ENCODE results near the gene RNF214.

The RNF214 gene

DNA sequence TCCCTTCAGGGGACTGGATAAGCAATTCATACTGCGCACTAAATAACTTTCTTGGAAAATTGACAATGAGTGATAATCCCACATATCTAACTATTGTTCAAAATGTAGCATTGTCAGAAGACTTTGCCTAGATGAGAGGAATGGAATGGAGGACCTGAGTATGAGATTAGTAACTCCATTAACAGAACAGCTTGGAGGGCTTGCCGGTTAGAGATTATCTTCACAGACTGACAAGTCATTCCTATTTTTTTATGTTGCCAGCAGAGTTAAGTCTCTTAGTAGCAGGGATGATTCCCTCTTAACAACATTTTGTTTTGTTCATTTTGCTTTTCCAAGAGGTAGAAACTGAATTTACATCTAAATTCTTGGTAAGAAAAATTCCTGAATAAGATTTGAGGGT, 51.6 kb downstream of the RNF214 start:
- H3K27ac ChIP-seq (ENCODE audit: low read length) = no peak overlapping the region
- H3K9ac ChIP-seq (ENCODE audit: low read length) = no peak overlapping the region
- no peaks in the 10 kb centered on the region for H3K4me1 ChIP-seq (ENCODE audit: low read length)
- no peak overlapping the region for H3K4me2 ChIP-seq (ENCODE audit: low read length)
- peaks cover 20% of the 10 kb centered on the region for H3K36me3 ChIP-seq (replicated peaks; ENCODE audit: low read depth, low read length)
- H4K20me1 ChIP-seq (ENCODE audit: insufficient read depth, low read length) = no peaks in the 10 kb centered on the region
- H3K79me2 ChIP-seq (ENCODE audit: low read length) = no peaks in the 10 kb centered on the region
- H2AFZ ChIP-seq (ENCODE audit: low read depth, low read length) = no peak overlapping the region
- H3K4me3 ChIP-seq (ENCODE audit: low read length) = no peak overlapping the region
- H3K27me3 ChIP-seq (ENCODE audit: low read depth, low read length) = no peaks in the 10 kb centered on the region
- no peaks in the 10 kb centered on the region for H3K9me3 ChIP-seq (ENCODE audit: insufficient read depth, low read length)
- TF ChIP-seq, protein P1, sequence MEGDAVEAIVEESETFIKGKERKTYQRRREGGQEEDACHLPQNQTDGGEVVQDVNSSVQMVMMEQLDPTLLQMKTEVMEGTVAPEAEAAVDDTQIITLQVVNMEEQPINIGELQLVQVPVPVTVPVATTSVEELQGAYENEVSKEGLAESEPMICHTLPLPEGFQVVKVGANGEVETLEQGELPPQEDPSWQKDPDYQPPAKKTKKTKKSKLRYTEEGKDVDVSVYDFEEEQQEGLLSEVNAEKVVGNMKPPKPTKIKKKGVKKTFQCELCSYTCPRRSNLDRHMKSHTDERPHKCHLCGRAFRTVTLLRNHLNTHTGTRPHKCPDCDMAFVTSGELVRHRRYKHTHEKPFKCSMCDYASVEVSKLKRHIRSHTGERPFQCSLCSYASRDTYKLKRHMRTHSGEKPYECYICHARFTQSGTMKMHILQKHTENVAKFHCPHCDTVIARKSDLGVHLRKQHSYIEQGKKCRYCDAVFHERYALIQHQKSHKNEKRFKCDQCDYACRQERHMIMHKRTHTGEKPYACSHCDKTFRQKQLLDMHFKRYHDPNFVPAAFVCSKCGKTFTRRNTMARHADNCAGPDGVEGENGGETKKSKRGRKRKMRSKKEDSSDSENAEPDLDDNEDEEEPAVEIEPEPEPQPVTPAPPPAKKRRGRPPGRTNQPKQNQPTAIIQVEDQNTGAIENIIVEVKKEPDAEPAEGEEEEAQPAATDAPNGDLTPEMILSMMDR (IDR thresholded peaks at IDR 0.05; ENCODE audit: low read depth, low read length) = no peak
- no peak for TF ChIP-seq EZH2phosphoT487 (IDR thresholded peaks at IDR 0.05; ENCODE audit: low read depth)

DNA sequence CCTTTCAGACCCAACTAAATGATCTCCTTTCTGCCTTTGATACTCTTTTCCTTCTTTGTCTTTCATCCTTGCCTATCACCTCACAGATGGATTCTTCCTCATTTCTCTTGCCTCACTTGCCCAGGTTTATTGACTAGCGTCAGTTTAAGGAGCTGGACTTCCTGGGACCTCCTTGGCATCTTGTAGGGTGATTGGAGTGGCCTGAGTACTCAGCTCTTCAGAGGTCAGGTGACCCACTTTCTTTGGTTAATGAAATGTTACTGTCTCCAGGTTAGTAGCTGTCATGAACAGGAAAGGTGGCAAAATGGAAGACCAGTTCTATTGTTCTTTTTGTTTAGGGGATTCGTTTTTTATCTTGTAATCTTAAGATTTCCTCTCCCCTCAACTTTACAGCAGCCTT, 54.1 kb downstream of the RNF214 start:
- Histone ChIP-seq H3K4me2 (ENCODE audit: low read length) (no peak overlapping the region), H3K4me1 (ENCODE audit: low read length) (no peaks in the 10 kb centered on the region), H3K36me3 (replicated peaks; ENCODE audit: low read depth, low read length) (peaks cover 12% of the 10 kb centered on the region), H3K4me3 (ENCODE audit: low read length) (no peak overlapping the region), H3K27ac (ENCODE audit: low read length) (no peak overlapping the region), H3K27me3 (ENCODE audit: low read depth, low read length) (no peaks in the 10 kb centered on the region), H3K9ac (ENCODE audit: low read length) (no peak overlapping the region), H2AFZ (ENCODE audit: low read depth, low read length) (no peak overlapping the region), H3K9me3 (ENCODE audit: insufficient read depth, low read length) (no peaks in the 10 kb centered on the region), H3K79me2 (ENCODE audit: low read length) (no peaks in the 10 kb centered on the region), H4K20me1 (ENCODE audit: insufficient read depth, low read length) (no peaks in the 10 kb centered on the region)
- TF ChIP-seq, protein P1 (IDR thresholded peaks at IDR 0.05; ENCODE audit: low read depth, low read length) = no peak
- TF ChIP-seq EZH2phosphoT487 (IDR thresholded peaks at IDR 0.05; ENCODE audit: low read depth) = no peak

DNA sequence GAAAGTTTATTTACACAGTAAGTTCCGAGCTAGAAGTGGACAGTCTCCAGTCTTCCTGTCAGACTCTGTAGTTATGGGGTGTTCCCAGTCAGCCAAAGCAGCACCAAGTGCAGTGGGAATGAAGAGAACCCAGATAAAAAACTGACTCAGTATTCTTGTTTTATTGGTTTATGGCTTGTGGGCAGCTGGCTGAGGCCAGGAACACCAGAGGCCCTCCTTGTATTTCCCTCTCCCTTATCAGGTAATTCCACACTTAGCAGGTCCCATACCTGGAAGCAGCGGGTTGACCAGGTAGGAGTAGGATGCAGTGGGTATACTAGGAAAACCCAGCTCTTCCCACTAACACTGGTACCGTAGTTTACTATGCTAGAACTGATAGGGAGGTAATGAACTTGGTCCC, 55.2 kb downstream of the RNF214 start:
- Histone ChIP-seq H4K20me1 (ENCODE audit: insufficient read depth, low read length) (no peaks in the 10 kb centered on the region), H2AFZ (ENCODE audit: low read depth, low read length) (no peak overlapping the region), H3K4me2 (ENCODE audit: low read length) (no peak overlapping the region), H3K27me3 (ENCODE audit: low read depth, low read length) (no peaks in the 10 kb centered on the region), H3K79me2 (ENCODE audit: low read length) (no peaks in the 10 kb centered on the region), H3K9ac (ENCODE audit: low read length) (no peak overlapping the region), H3K4me3 (ENCODE audit: low read length) (no peak overlapping the region), H3K9me3 (ENCODE audit: insufficient read depth, low read length) (no peaks in the 10 kb centered on the region), H3K36me3 (replicated peaks; ENCODE audit: low read depth, low read length) (peaks cover 7% of the 10 kb centered on the region), H3K4me1 (ENCODE audit: low read length) (no peaks in the 10 kb centered on the region), H3K27ac (ENCODE audit: low read length) (no peak overlapping the region)
- TF ChIP-seq EZH2phosphoT487 (IDR thresholded peaks at IDR 0.05; ENCODE audit: low read depth) = no peak
- TF ChIP-seq, protein P1 (IDR thresholded peaks at IDR 0.05; ENCODE audit: low read depth, low read length) = no peak

DNA sequence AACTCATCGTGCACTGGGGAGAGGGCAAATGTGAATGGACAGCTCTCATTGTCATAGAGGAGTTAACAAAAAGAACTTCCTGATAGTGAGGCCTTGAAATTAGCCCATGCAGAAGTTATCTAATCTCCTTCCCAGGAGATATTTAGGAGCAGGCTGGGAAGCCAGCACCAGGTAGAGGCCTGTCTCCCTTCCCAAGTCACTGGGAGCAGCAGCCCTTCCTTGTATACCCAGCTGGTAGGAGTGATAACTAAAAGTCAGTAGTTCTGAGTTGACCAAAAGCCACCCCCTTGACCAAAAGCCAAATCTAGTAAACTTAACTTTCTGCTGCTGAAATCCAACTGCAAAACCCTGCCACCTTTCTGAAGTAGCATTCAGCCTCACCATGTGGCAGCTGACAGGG, 57.3 kb downstream of the RNF214 start:
- Histone ChIP-seq H3K9me3 (ENCODE audit: insufficient read depth, low read length) (no peaks in the 10 kb centered on the region), H3K36me3 (replicated peaks; ENCODE audit: low read depth, low read length) (peaks cover 2% of the 10 kb centered on the region), H2AFZ (ENCODE audit: low read depth, low read length) (no peak overlapping the region), H3K27me3 (ENCODE audit: low read depth, low read length) (no peaks in the 10 kb centered on the region), H4K20me1 (ENCODE audit: insufficient read depth, low read length) (no peaks in the 10 kb centered on the region), H3K79me2 (ENCODE audit: low read length) (no peaks in the 10 kb centered on the region), H3K4me1 (ENCODE audit: low read length) (no peaks in the 10 kb centered on the region), H3K27ac (ENCODE audit: low read length) (no peak overlapping the region), H3K4me3 (ENCODE audit: low read length) (no peak overlapping the region), H3K4me2 (ENCODE audit: low read length) (no peak overlapping the region), H3K9ac (ENCODE audit: low read length) (no peak overlapping the region)
- no peak for TF ChIP-seq EZH2phosphoT487 (IDR thresholded peaks at IDR 0.05; ENCODE audit: low read depth)
- TF ChIP-seq, protein P1 (IDR thresholded peaks at IDR 0.05; ENCODE audit: low read depth, low read length) = no peak
